GM06990 (cell line): ENCODE results near the gene MOB2.
"Not testable (repeated sequence)": the region's sequence is repeated elsewhere in the genome, so short reads cannot be mapped to it uniquely, and the experiment has no call there.

ENCODE experiments used
- DNase-seq: peaks from one replicate; pipeline ENCODE4 v3.0.0-alpha.2; 2011; ENCODE audit not compliant: insufficient read length; ENCODE audit errors: extremely low read depth
- H3K27me3 ChIP-seq: replicated peaks from 2 replicates; pipeline ENCODE4 v1.6.0; 2011; ENCODE audit warnings: low read length; ENCODE audit not compliant: control insufficient read depth, insufficient read depth
- H3K36me3 ChIP-seq: 2 replicates; pipeline ENCODE4 v1.5.1; 2011; ENCODE audit warnings: low read length; ENCODE audit not compliant: control insufficient read depth, insufficient read depth
- H3K4me3 ChIP-seq: replicated peaks from 2 replicates; pipeline ENCODE4 v1.5.1; 2011; ENCODE audit warnings: low read depth, mild to moderate bottlenecking, control low read depth, low read length
- TF ChIP-seq, protein P1 (sequence below): IDR thresholded peaks from 2 replicates; pipeline ENCODE4 v1.5.1; 2011; ENCODE audit warnings: low read length, control low read depth, mild to moderate bottlenecking, inconsistent platforms; ENCODE audit not compliant: insufficient read depth, poor library complexity, severe bottlenecking

MOB2 gene

DNA sequence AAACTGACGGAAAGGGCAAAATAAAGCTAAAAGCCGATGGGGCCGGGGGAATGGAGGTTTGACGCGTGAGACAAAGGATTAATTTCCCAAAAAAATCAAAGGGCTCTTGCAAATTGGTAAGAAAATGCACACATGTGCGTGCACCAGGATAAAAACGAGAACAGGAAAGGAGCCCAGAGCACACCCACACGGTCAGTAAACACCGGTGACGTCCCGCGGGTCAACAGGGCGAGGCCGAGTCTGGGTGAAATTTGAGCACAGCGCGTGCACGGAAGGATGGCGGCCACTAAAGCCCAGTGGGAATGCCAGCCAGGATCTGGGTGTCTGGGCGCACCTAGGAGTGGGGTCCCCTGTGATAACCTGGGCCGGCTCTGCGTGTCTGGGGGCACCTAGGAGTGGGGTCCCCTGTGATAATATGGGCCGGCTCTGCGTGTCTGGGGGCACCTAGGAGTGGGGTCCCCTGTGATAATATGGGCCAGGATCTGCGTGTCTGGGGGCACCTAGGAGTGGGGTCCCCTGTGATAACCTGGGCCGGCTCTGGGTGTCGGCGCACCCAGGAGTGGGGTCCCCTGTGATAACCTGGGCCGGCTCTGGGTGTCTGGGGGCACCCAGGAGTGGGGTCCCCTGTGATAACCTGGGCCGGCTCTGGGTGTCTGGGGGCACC lies 52.5 kb downstream of the MOB2 start:
- no peaks in the 10 kb centered on the region for H3K27me3 ChIP-seq
- TF ChIP-seq, protein P1, sequence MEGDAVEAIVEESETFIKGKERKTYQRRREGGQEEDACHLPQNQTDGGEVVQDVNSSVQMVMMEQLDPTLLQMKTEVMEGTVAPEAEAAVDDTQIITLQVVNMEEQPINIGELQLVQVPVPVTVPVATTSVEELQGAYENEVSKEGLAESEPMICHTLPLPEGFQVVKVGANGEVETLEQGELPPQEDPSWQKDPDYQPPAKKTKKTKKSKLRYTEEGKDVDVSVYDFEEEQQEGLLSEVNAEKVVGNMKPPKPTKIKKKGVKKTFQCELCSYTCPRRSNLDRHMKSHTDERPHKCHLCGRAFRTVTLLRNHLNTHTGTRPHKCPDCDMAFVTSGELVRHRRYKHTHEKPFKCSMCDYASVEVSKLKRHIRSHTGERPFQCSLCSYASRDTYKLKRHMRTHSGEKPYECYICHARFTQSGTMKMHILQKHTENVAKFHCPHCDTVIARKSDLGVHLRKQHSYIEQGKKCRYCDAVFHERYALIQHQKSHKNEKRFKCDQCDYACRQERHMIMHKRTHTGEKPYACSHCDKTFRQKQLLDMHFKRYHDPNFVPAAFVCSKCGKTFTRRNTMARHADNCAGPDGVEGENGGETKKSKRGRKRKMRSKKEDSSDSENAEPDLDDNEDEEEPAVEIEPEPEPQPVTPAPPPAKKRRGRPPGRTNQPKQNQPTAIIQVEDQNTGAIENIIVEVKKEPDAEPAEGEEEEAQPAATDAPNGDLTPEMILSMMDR: no peak
- no peak overlapping the region for H3K4me3 ChIP-seq
- no peaks in the 10 kb centered on the region for H3K36me3 ChIP-seq
- no peak for DNase-seq

DNA sequence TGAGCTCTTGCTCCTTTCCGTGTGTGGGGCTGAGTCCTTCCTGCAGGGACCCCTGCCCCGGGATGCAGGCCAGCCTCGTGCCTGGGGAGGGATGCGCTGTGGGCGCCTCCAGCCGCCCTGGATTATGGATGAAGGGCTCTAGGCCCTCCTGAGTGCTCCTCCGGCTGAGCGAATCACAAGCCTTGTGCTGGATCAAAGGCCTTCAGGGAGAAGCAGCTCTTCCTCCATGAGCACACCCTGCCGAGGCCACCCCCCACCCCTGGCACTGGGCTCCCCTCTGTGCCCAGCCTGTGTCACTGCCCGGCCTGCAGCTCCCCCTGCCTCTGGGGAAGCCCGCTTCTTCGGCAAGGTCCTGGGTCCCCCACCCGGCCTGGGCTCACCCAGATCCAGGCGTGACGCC lies 53.0 kb downstream of the MOB2 start:
- H3K36me3 ChIP-seq: no peaks in the 10 kb centered on the region
- TF ChIP-seq, protein P1: no peak
- no peak for DNase-seq
- H3K4me3 ChIP-seq: no peak overlapping the region
- no peaks in the 10 kb centered on the region for H3K27me3 ChIP-seq

DNA sequence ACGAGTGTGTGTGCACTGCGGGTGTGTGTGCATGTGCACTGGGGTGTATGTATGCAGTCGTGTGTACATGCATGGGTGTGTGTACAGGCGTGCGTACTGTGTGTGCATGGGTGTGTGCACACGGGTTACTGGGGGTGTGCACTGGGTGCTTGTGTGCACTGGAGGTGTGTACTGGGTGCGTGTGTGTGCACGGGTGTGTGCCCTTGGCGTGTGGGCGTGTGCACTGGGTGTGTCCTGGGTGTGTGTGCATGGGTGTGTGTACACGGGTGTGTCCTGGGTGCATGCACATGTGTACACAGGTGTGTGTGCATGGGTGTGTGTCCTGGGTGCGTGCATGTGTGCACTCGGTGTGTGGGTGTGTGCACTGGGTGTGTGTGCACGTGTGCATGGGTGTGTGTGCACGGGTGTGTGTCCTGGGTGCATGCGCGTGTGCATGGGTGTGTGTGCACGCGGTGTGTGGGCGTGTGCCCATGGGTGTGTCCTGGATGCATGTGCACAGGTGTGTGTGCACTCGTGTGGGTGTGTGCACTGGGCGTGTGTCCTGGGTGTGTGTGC lies 57.7 kb downstream of the MOB2 start:
- no peak for DNase-seq
- TF ChIP-seq, protein P1: no peak
- no peak overlapping the region for H3K4me3 ChIP-seq
- H3K36me3 ChIP-seq: no peaks in the 10 kb centered on the region
- H3K27me3 ChIP-seq: no peaks in the 10 kb centered on the region

DNA sequence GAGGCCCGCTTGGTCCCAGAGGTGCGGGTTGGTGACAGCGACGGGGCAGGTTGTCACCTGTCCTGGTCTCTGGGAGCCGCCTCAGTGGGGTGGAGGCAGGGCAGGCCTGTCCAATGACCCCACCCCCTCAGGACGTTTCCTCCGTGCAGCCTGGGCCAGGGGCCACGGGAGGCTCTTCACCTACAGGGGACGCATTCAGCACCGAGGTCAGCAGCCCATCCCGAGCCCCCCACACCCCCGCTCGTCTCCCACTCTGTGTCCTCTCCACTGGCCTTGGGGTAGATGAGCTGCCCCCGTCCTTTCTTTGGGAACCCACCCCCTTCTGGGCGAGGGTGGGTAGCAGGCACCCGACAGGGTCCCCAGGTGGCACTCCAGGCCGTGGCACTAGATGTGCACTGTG lies 61.1 kb downstream of the MOB2 start:
- TF ChIP-seq, protein P1: no peak
- DNase-seq: no peak
- H3K4me3 ChIP-seq: no peak overlapping the region
- H3K27me3 ChIP-seq: no peaks in the 10 kb centered on the region
- no peaks in the 10 kb centered on the region for H3K36me3 ChIP-seq

DNA sequence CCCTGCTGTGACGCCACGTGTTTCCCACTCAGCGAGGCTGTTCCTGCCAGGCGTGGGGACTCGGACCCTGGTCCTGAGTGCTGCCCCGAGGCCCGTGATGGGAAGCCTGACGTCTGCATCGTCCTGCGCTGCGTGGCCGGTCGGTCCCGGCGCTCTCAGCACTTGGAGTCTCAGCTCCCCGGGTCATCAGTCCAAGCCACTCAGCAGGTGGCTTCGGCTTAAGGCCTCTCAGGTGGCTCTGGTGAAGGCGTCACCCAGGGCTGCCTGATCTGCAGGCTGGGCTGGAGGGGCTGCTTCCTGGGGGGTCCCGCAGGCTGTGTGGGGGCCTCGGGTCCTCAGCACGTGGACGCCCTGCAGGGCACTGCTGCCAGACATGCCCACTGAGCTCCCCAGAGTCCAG lies 61.6 kb downstream of the MOB2 start:
- TF ChIP-seq, protein P1: no peak
- Histone ChIP-seq H3K4me3 (no peak overlapping the region), H3K36me3 (no peaks in the 10 kb centered on the region), H3K27me3 (no peaks in the 10 kb centered on the region)
- DNase-seq: no peak

DNA sequence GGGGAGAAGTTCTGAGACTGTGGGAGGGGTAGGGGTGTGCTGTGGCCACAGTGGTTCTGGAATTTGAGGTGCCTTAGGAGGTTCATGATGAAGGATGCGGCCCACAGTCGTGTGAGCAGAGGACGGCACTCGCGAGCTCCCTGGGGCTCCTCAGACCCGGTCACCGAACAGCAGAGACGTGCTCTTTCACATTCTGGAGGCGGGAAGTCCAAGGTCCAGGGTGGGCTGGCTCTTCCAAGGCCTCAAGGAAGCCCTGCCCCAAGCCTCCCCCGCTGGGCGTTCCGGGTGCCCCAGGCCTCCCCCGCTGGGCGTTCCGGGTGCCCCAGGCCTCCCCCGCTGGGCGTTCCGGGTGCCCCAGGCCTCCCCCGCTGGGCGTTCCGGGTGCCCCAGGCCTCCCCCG lies 63.2 kb downstream of the MOB2 start:
- H3K4me3 ChIP-seq, H3K36me3 ChIP-seq, DNase-seq, H3K27me3 ChIP-seq: not testable (repeated sequence)
